Activated CD4-positive, alpha-beta T cell treated with anti-CD3 and anti-CD28 coated beads, Interleukin-2, amount 50 U/mL, for 1 hour (primary cell): Measurements from ENCODE around the gene STING1.
A peak's percentile ranks its signal among the peaks of the same experiment; 100 is the strongest.
"Not testable (repeated sequence)": the region's sequence is repeated elsewhere in the genome, so short reads cannot be mapped to it uniquely, and the experiment has no call there.

ENCODE experiments used
- DNase-seq: peaks from one replicate; pipeline ENCODE4 v3.0.0-alpha.2; 2020

Gene STING1

GRCh38 chr5:139461176-139461575, 21.4 kb downstream of the STING1 start:
- no peak for DNase-seq

GRCh38 chr5:139460455-139460854, 22.1 kb downstream of the STING1 start:
- no peak for DNase-seq

GRCh38 chr5:139459451-139459934, 23.1 kb downstream of the STING1 start:
- DNase-seq = no peak

- peak; percentile 67 for DNase-seq
These were observed 23.8 kb downstream of the STING1 start for GRCh38 chr5:139458580-139459407.

GRCh38 chr5:139457653-139458306, 24.8 kb downstream of the STING1 start:
- no peak for DNase-seq

GRCh38 chr5:139457241-139457640, 25.3 kb downstream of the STING1 start:
- DNase-seq = no peak

GRCh38 chr5:139456776-139457175, 25.8 kb downstream of the STING1 start:
- no peak for DNase-seq

GRCh38 chr5:139454568-139455290, 27.8 kb downstream of the STING1 start:
- no peak for DNase-seq

- DNase-seq = no peak
These were observed 28.6 kb downstream of the STING1 start for GRCh38 chr5:139453683-139454567.

GRCh38 chr5:139451878-139452660, 30.5 kb downstream of the STING1 start:
- DNase-seq = no peak

GRCh38 chr5:139451176-139451575, 31.4 kb downstream of the STING1 start:
- DNase-seq = no peak

- no peak for DNase-seq
These were observed 35.4 kb downstream of the STING1 start for GRCh38 chr5:139446956-139447779.

GRCh38 chr5:139445325-139446170, 37.0 kb downstream of the STING1 start:
- DNase-seq = no peak

GRCh38 chr5:139443831-139444453, 38.6 kb downstream of the STING1 start:
- peak; percentile 12 for DNase-seq

GRCh38 chr5:139440416-139440815, 42.1 kb downstream of the STING1 start:
- not testable (repeated sequence) for DNase-seq

GRCh38 chr5:139439013-139439903, 43.3 kb downstream of the STING1 start, which contains the start of gene DNAJC18:
TSS of gene DNAJC18 (minus strand) at chr5:139439525. CDS start at chr5:139439445, 80 bp downstream.
- DNase-seq = peak; percentile 87

GRCh38 chr5:139438707-139439012, 43.9 kb downstream of the STING1 start:
- no peak for DNase-seq

GRCh38 chr5:139435676-139436075, 46.9 kb downstream of the STING1 start:
- DNase-seq = no peak
